Naive thymus-derived CD4-positive, alpha-beta T cell (primary cell): ENCODE measurements around the gene CAPG. TPM values are rescaled to one million over a fixed set of nuclear protein-coding genes. Genes with fewer than 3 reads are reported as not detected.
"Not testable (repeated sequence)": the region's sequence is repeated elsewhere in the genome, so short reads cannot be mapped to it uniquely, and the experiment has no call there.

Source experiments
- ATAC-seq: fragments of 150-1000 bp; cut with Tn5 transposase; 2 replicates; pipeline ENCODE4 v1.10.0; 2021; ENCODE audit warnings: mild to moderate bottlenecking, moderate library complexity
- CTCF ChIA-PET: fragments of 350-600 bp; sonication (Branson Sonifier 250); formaldehyde crosslinking; loops from one replicate; lab custom pipeline; 2021; ENCODE audit warnings: antibody characterized with exemption; lab: Charles Lee
- POLR2A ChIA-PET: fragments of 350-600 bp; sonication (Branson Sonifier 250); formaldehyde crosslinking; loops from one replicate; lab custom pipeline; 2021; ENCODE audit warnings: antibody characterized with exemption, inconsistent platforms; lab: Charles Lee
- DNase-seq, 9 donors: peaks; one replicate each; pipeline versions ENCODE4 v3.0.0 to v3.0.0-alpha.2; 2020 to 2022; ENCODE audit warnings: mixed read lengths in 1 of 9
- H3K27ac ChIP-seq: one replicate; pipeline ENCODE4 v1.7.0; 2013; ENCODE audit warnings: mild to moderate bottlenecking, low read depth, low read length, moderate library complexity
- H3K27me3 ChIP-seq, 2 donors: one replicate each; pipeline ENCODE4 v1.7.0; 2013; ENCODE audit warnings: low read length in 2 of 2, mild to moderate bottlenecking in 2 of 2, moderate library complexity in 2 of 2; ENCODE audit not compliant: control insufficient read depth in 2 of 2, insufficient read depth in 2 of 2
- H3K36me3 ChIP-seq, 3 experiments: 1 replicate in 2 of 3; 2 replicates in 1 of 3; pipeline ENCODE4 v1.7.0; 2013; ENCODE audit warnings: low read length in 3 of 3, mild to moderate bottlenecking in 3 of 3, moderate library complexity in 1 of 3; ENCODE audit not compliant: insufficient read depth in 3 of 3, control insufficient read depth in 2 of 3
- H3K4me1 ChIP-seq, 2 donors: one replicate each; pipeline ENCODE4 v1.7.0; 2013; ENCODE audit warnings: low read length in 2 of 2, mild to moderate bottlenecking in 2 of 2, moderate library complexity in 1 of 2; ENCODE audit not compliant: control insufficient read depth in 2 of 2, insufficient read depth in 2 of 2
- H3K4me3 ChIP-seq: 2 replicates; pipeline ENCODE4 v1.7.0; 2013; ENCODE audit warnings: mild to moderate bottlenecking, low read length
- H3K9me3 ChIP-seq, 3 experiments: 1 replicate in 2 of 3; 2 replicates in 1 of 3; pipeline ENCODE4 v1.7.0; 2013; ENCODE audit warnings: low read length in 3 of 3; ENCODE audit not compliant: control insufficient read depth in 2 of 3
- H3K27ac Mint-ChIP-seq, 9 donors: one replicate each; pipeline ENCODE4 v1.8.0; 2020 to 2022; ENCODE audit warnings: mixed read lengths in 9 of 9, mild to moderate bottlenecking in 8 of 9, moderate library complexity in 5 of 9, inconsistent platforms in 2 of 9
- H3K27me3 Mint-ChIP-seq, 5 donors: one replicate each; pipeline ENCODE4 v1.8.0; 2021 to 2022; ENCODE audit warnings: mixed read lengths in 5 of 5, mild to moderate bottlenecking in 1 of 5
- H3K36me3 Mint-ChIP-seq, 5 donors: one replicate each; pipeline ENCODE4 v1.8.0; 2020 to 2022; ENCODE audit warnings: mixed read lengths in 5 of 5, mild to moderate bottlenecking in 3 of 5, inconsistent platforms in 1 of 5
- H3K4me1 Mint-ChIP-seq, 7 donors: one replicate each; pipeline ENCODE4 v1.8.0; 2020 to 2022; ENCODE audit warnings: mixed read lengths in 7 of 7, mild to moderate bottlenecking in 3 of 7, inconsistent platforms in 1 of 7
- H3K4me3 Mint-ChIP-seq, 10 donors: one replicate each; pipeline ENCODE4 v1.8.0; 2020 to 2022; ENCODE audit warnings: mild to moderate bottlenecking in 10 of 10, mixed read lengths in 10 of 10, moderate library complexity in 6 of 10, inconsistent platforms in 2 of 10
- H3K9me3 Mint-ChIP-seq, 11 donors: one replicate each; pipeline ENCODE4 v1.8.0; 2020 to 2022; ENCODE audit warnings: mixed read lengths in 11 of 11, mild to moderate bottlenecking in 4 of 11, inconsistent platforms in 1 of 11, moderate library complexity in 1 of 11
- intact Hi-C, 2 donors: fragments of 100-400 bp; cut with micrococcal nuclease; formaldehyde crosslinking; loops; one replicate each; pipeline ENCODE4 v1.15.1; 2023
- polyA plus RNA-seq, 2 donors: library from polyadenylated mRNA; unstranded; fragments of 300-500 nt; fragmentation: Illumina TruSeq; gene quantifications; one replicate each; pipeline ENCODE4 v1.2.3, GENCODE V29; 2021
- total RNA-seq, 6 experiments: library from RNA in 5 of 6; stranded (reverse) in 5 of 6; gene quantifications; 1 replicate in 5 of 6; 2 replicates in 1 of 6; pipeline ENCODE4 v1.2.3 and lab custom pipeline; 2021 to 2026

The CAPG gene
- total and polyA plus RNA-seq, 7 experiments from 2014 or later, result 12.9 to 265 (median 34.3) TPM

GRCh38 chr2:85368921-85369320 lies 41.2 kb downstream of the CAPG start:
- H3K9me3 ChIP-seq, result no peaks in the 10 kb centered on the region
- ATAC-seq, result no peak
- no peaks in the 10 kb centered on the region for H3K27me3 ChIP-seq
- intact Hi-C loops, result no loop called here
- peaks cover 4 to 25% (median 14%) of the 10 kb centered on the region in 5 donors for H3K36me3 Mint-ChIP-seq
- no peak overlapping the region for H3K27ac Mint-ChIP-seq
- CTCF ChIA-PET, result interaction anchor here (0.7 kb wide), 1 partner anchor 251 kb away, joined by 3 read pairs; no protein-coding TSS in a partner anchor
- POLR2A ChIA-PET, result no interaction called here
- H3K27ac ChIP-seq, result no peak overlapping the region
- no peak for DNase-seq
- H3K4me3 Mint-ChIP-seq, result no peak overlapping the region
- H3K4me3 ChIP-seq, result no peak overlapping the region
- no peaks in the 10 kb centered on the region for H3K4me1 ChIP-seq
- H3K9me3 Mint-ChIP-seq, result no peaks in the 10 kb centered on the region
- no peaks in the 10 kb centered on the region for H3K27me3 Mint-ChIP-seq
- peaks cover 0 to 24% (median 0%) of the 10 kb centered on the region in 3 experiments for H3K36me3 ChIP-seq
- peaks cover 0 to 2% (median 0%) of the 10 kb centered on the region in 7 donors for H3K4me1 Mint-ChIP-seq

- no peak for ATAC-seq
- ChIA-PET CTCF (no interaction called here), POLR2A (no interaction called here)
- no peaks in the 10 kb centered on the region for H3K9me3 ChIP-seq
- Mint-ChIP-seq H3K27me3 (no peaks in the 10 kb centered on the region), H3K4me3 (no peak overlapping the region), H3K9me3 (no peaks in the 10 kb centered on the region), H3K4me1 (peaks cover 0 to 2% (median 0%) of the 10 kb centered on the region in 7 donors), H3K36me3 (peaks cover 7 to 30% (median 15%) of the 10 kb centered on the region in 5 donors), H3K27ac (no peak overlapping the region)
- intact Hi-C loops, result no loop called here
- no peak overlapping the region for H3K4me3 ChIP-seq
- DNase-seq, result no peak
- peaks cover 0 to 40% (median 0%) of the 10 kb centered on the region in 3 experiments for H3K36me3 ChIP-seq
- H3K27ac ChIP-seq, result no peak overlapping the region
- H3K4me1 ChIP-seq, result no peaks in the 10 kb centered on the region
- H3K27me3 ChIP-seq, result no peaks in the 10 kb centered on the region
Observed at GRCh38 chr2:85367180-85367579, 43.0 kb downstream of the CAPG start.

GRCh38 chr2:85362653-85363387 lies 47.3 kb downstream of the CAPG start:
- Mint-ChIP-seq H3K4me1 (peaks cover 8 to 14% (median 11%) of the 10 kb centered on the region in 7 donors), H3K36me3 (peaks cover 7 to 41% (median 25%) of the 10 kb centered on the region in 5 donors)
- POLR2A ChIA-PET, H3K27me3 ChIP-seq, H3K4me3 ChIP-seq, H3K27ac ChIP-seq, H3K27ac Mint-ChIP-seq, CTCF ChIA-PET, ATAC-seq, H3K9me3 ChIP-seq, intact Hi-C loops, DNase-seq, H3K4me1 ChIP-seq, H3K9me3 Mint-ChIP-seq, H3K4me3 Mint-ChIP-seq, H3K27me3 Mint-ChIP-seq: not testable (repeated sequence)
- H3K36me3 ChIP-seq, result peaks cover 0 to 40% (median 0%) of the 10 kb centered on the region in 3 experiments

GRCh38 chr2:85357736-85358135 lies 52.4 kb downstream of the CAPG start:
- ChIA-PET POLR2A (interaction anchor here (0.6 to 14.5 kb wide), 3 partner anchors 29 to 284 kb away, joined by 3 to 211 read pairs (median 3); partner anchors contain the start of gene TGOLN2), CTCF (no interaction called here)
- no peaks in the 10 kb centered on the region for H3K27me3 Mint-ChIP-seq
- Histone ChIP-seq H3K36me3 (peaks cover 0 to 28% (median 3%) of the 10 kb centered on the region in 3 experiments), H3K4me3 (no peak overlapping the region), H3K4me1 (peaks cover 19 to 24% of the 10 kb centered on the region in 2 donors), H3K27ac (no peak overlapping the region), H3K27me3 (no peaks in the 10 kb centered on the region), H3K9me3 (no peaks in the 10 kb centered on the region)
- H3K4me1 Mint-ChIP-seq, result peaks cover 34 to 55% (median 48%) of the 10 kb centered on the region in 7 donors
- H3K4me3 Mint-ChIP-seq, result peak overlapping the region in 6 of 10 donors; percentile 19 to 41 (median 25)
- no peak for ATAC-seq
- H3K36me3 Mint-ChIP-seq, result peaks cover 0 to 40% (median 20%) of the 10 kb centered on the region in 5 donors
- DNase-seq, result no peak
- peak overlapping the region in 1 of 9 donors; percentile 26 for H3K27ac Mint-ChIP-seq
- intact Hi-C loops, result no loop called here
- H3K9me3 Mint-ChIP-seq, result peaks cover 0 to 4% (median 0%) of the 10 kb centered on the region in 11 donors

GRCh38 chr2:85356186-85356585 lies 54.0 kb downstream of the CAPG start:
- Histone ChIP-seq H3K4me1 (peaks cover 19 to 28% of the 10 kb centered on the region in 2 donors), H3K4me3 (no peak overlapping the region), H3K27me3 (no peaks in the 10 kb centered on the region), H3K9me3 (no peaks in the 10 kb centered on the region), H3K27ac (no peak overlapping the region), H3K36me3 (peaks cover 0 to 26% (median 3%) of the 10 kb centered on the region in 3 experiments)
- no peak for ATAC-seq
- Mint-ChIP-seq H3K9me3 (peaks cover 0 to 4% (median 0%) of the 10 kb centered on the region in 11 donors), H3K27me3 (no peaks in the 10 kb centered on the region), H3K27ac (peak overlapping the region in 2 of 9 donors; percentile 93 to 94), H3K4me1 (peaks cover 36 to 61% (median 55%) of the 10 kb centered on the region in 7 donors), H3K4me3 (peak overlapping the region in 3 of 10 donors; percentile 48 to 100 (median 94)), H3K36me3 (peaks cover 0 to 32% (median 16%) of the 10 kb centered on the region in 5 donors)
- DNase-seq, result no peak
- intact Hi-C loops, result no loop called here
- ChIA-PET POLR2A (interaction anchor here (1.4 to 14.5 kb wide), 3 partner anchors 27 to 183 kb away, joined by 3 to 211 read pairs (median 38); partner anchors contain the start of genes MAT2A and TGOLN2), CTCF (no interaction called here)

GRCh38 chr2:85355521-85355920 lies 54.6 kb downstream of the CAPG start:
- Histone ChIP-seq H3K4me1 (peaks cover 19 to 28% of the 10 kb centered on the region in 2 donors), H3K36me3 (peaks cover 3 to 29% (median 4%) of the 10 kb centered on the region in 3 experiments), H3K27me3 (no peaks in the 10 kb centered on the region), H3K27ac (peak overlapping the region; percentile 89), H3K9me3 (no peaks in the 10 kb centered on the region), H3K4me3 (peak overlapping the region; percentile 86)
- H3K9me3 Mint-ChIP-seq, result peaks cover 0 to 4% (median 0%) of the 10 kb centered on the region in 11 donors
- DNase-seq, result no peak
- no peak for ATAC-seq
- H3K4me3 Mint-ChIP-seq, result peak overlapping the region; percentile 91 to 100 (median 100)
- POLR2A ChIA-PET, result interaction anchor here (0.8 to 14.5 kb wide), 13 partner anchors 27 to 260 kb away, joined by 3 to 211 read pairs (median 7); partner anchors contain the start of genes C2orf68, MAT2A, SH2D6 and TGOLN2
- CTCF ChIA-PET, result interaction anchor here (1.8 kb wide), 1 partner anchor 28 kb away, joined by 6 read pairs; the partner anchor contains the start of gene TGOLN2
- intact Hi-C loops, result loop anchor here (2.0 kb wide), 2 partner anchors 83 to 261 kb away; partner anchors contain the start of gene USP39 (in 1 of the 2)
- H3K4me1 Mint-ChIP-seq, result peaks cover 36 to 61% (median 57%) of the 10 kb centered on the region in 7 donors
- peak overlapping the region; percentile 25 to 100 (median 95) for H3K27ac Mint-ChIP-seq
- no peaks in the 10 kb centered on the region for H3K27me3 Mint-ChIP-seq
- peaks cover 3 to 34% (median 21%) of the 10 kb centered on the region in 5 donors for H3K36me3 Mint-ChIP-seq
